D721Med (cell line): ENCODE data around the gene NKTR.
"Not testable (repeated sequence)": the region's sequence is repeated elsewhere in the genome, so short reads cannot be mapped to it uniquely, and the experiment has no call there.

ENCODE experiments used
- DNase-seq: peaks from one replicate; pipeline ENCODE4 v3.0.0; 2011; ENCODE audit warnings: low spot score; ENCODE audit not compliant: insufficient read length
- FAIRE-seq: peaks from 2 replicates; lab custom pipeline; 2011; peaks lifted over from hg19 to GRCh38; lab: Jason Lieb, UNC
- CTCF ChIP-seq: IDR thresholded peaks from 2 replicates; pipeline ENCODE4 v1.5.1; 2012; ENCODE audit warnings: mild to moderate bottlenecking, control low read depth; ENCODE audit not compliant: insufficient read depth; ENCODE audit errors: missing control alignments

The NKTR gene

DNA sequence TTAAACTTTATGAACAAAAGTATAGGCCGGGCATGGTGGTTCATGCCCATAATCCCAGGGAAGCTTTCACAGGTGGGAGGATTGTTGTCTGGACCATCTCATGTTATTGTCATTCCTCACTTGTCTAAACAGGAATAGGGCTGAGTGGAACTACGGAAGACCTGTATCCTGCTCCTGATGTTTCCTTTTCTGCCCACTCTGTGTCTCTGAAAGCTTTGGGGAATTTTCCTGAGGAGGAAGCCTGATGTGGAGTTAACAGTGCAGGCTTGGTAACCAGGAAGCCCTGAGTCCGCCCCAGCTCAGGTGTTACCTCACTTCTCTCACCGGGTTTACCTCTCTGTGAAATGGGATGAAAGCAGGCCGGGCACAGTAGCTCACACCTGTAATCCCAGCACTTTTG, 11.9 kb upstream of the NKTR start:
- TF ChIP-seq CTCF: no peak
- DNase-seq (no peak), FAIRE-seq (no peak)

GRCh38 chr3:42589382-42590109, 10.9 kb upstream of the NKTR start:
- FAIRE-seq (no peak), DNase-seq (no peak)
- TF ChIP-seq CTCF: no peak

DNA sequence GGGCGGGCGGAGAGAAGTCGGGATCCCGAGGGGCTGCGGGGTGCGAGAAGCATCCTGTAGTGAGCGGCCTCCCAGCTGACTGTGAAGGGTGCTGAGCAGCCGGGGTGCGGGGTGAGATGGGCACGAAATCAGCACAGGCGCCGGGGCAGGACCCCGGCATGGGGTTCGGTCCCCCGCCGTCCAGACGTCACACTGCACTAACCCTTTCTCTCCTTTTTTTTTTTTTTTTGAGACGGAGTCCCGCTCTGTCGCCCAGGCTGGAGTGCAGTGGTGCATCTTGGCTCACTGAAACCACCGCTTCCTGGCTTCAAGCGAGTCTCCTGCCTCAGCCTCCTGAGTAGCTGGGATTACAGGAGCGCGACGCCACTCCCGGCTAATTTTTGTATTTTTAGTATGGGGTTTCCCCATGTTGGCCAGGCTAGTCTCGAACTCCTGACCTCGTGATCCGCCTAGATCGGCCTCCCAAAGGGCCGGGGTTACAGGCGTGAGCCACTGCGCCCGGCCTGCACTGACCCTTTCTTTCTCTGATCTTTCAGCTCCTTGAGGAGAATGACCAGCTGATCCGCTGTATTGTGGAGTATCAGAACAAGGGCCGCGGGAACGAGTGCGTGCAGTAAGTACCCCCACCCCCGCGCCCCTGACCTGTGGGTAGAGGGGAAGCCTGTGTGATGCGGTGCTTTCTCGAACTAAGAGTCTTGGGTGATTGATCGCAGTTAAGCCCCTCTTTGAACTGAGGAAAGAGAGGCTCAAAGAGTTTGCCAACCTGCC, 9.3 kb upstream of the NKTR start:
- DNase-seq (no peak), FAIRE-seq (no peak)
- no peak for TF ChIP-seq CTCF

- TF ChIP-seq CTCF: no peak
- FAIRE-seq: no peak
Measured at GRCh38 chr3:42591811-42592210, 8.7 kb upstream of the NKTR start.

DNA sequence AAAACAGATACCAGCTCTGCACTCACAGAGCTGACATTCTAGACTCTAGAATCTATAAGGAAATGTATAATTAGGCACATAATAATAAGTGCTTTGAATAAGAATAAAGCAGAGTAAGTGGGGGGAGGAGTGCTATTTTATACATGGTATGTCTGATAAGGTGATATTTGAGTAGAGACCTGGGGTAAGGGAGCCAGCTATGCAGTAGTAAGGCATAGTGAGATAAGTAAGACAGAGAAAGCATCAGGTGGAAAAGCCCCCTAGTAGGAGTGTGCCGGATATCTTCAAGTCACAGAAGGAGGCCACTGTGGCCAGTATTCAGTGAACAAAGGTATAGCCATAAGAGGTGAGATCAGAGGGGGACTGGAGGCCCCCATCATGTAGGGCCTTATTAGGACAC, 6.9 kb upstream of the NKTR start:
- no peak for DNase-seq
- FAIRE-seq: no peak
- no peak for TF ChIP-seq CTCF

More at GRCh38 chr3:42591811-42592210, 8.7 kb upstream of the NKTR start:
- DNase-seq: no peak

DNA sequence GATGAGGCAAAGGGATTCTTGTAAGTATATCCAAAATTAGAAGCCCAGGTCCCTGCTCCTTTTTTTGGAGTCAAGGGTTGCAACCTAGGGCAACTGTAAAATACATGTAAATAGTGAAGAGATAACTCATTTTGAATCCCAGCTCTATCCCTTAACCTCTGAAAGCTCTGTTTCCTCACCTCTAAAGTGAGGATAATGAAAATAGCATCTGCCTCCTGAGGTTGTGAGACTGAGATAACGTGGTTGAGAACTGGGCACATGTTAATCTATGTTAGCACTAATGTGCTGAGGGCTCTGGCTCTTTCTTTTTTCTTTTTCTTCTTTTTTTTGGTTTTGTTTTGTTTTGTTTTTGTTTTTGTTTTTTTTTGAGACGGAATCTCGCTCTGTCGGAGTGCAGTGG, 4.8 kb upstream of the NKTR start:
- TF ChIP-seq CTCF: no peak
- DNase-seq: no peak
- FAIRE-seq: no peak

DNA sequence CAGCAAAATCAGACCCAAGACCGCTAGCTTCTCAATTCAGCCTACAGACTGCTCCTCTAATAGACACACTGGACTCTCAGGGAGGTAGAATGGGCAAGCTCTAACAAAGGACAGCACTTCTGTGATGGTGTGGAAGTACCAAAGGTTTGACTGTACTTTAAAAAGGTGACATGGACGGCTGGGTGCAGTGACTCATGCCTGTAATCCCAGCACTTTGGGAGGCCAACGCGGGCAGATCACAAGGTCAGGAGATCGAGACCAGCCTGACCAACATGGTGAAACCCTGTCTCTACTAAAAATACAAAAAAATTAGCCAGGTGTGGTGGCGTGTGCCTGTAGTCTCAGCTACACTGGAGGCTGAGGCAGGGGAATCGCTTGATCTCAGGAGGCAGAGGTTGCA, 3.4 kb upstream of the NKTR start:
- not testable (repeated sequence) for DNase-seq, FAIRE-seq
